Umbilical cord (tissue), 2 donors: Measurements from ENCODE around the gene OR51S1. TPM values are rescaled to one million over a fixed set of nuclear protein-coding genes. Genes with fewer than 3 reads are reported as not detected.
"Not testable (repeated sequence)": the region's sequence is repeated elsewhere in the genome, so short reads cannot be mapped to it uniquely, and the experiment has no call there.

ENCODE experiments used
- DNase-seq: peaks from one replicate; pipeline ENCODE4 v3.0.0-alpha.2; 2015; ENCODE audit warnings: low spot score
- total RNA-seq: library from RNA; depleted of rRNA; stranded (reverse); fragments of >200 nt; gene quantifications from one replicate; pipeline ENCODE4 v1.2.3, GENCODE V29; 2014; ENCODE audit warnings: low replicate concordance; ENCODE audit not compliant: insufficient read depth

OR51S1 gene
- total RNA-seq, 1 donor from 2014 or later = 2.9 TPM

GRCh38 chr11:4808476-4808875 lies 40.5 kb downstream of the OR51S1 start:
- DNase-seq = peak; percentile 38

GRCh38 chr11:4804280-4804679 lies 44.7 kb downstream of the OR51S1 start, which contains the start of gene OR52R1:
TSS of gene OR52R1 (minus strand) at chr11:4804380. CDS start at chr11:4804380, 0 bp downstream.
- DNase-seq = no peak

- DNase-seq = not testable (repeated sequence)
Measured at GRCh38 chr11:4801316-4801715, 47.7 kb downstream of the OR51S1 start.

- no peak for DNase-seq
Measured at GRCh38 chr11:4798427-4799183, 50.4 kb downstream of the OR51S1 start.

Other genes starting within 250 kb of the OR51S1 start
- 12.5 TPM for gene TRIM68, start 241.0 kb downstream of the OR51S1 start, total RNA-seq
- 3.1 TPM for gene OR51D1, start 211.7 kb downstream of the OR51S1 start, total RNA-seq
- 2.4 TPM for gene OR51E1, start 205.2 kb downstream of the OR51S1 start, total RNA-seq
- gene OR51E2, start 151.4 kb downstream of the OR51S1 start, total RNA-seq = 6.0 TPM
- not detected for gene MMP26, start 144.4 kb downstream of the OR51S1 start, total RNA-seq
- not detected for gene OR51F1, start 79.3 kb downstream of the OR51S1 start, total RNA-seq
- gene OR52R1, start 44.8 kb downstream of the OR51S1 start, total RNA-seq = not detected
- gene OR51F2, start 27.9 kb downstream of the OR51S1 start, total RNA-seq = 1.7 TPM
- 2.2 TPM for gene OR51T1, start 32.7 kb upstream of the OR51S1 start, total RNA-seq
- 3.4 TPM for gene OR51A7, start 54.6 kb upstream of the OR51S1 start, total RNA-seq
- 3.4 TPM for gene OR51G2, start 70.1 kb upstream of the OR51S1 start, total RNA-seq
- gene OR51G1, start 75.1 kb upstream of the OR51S1 start, total RNA-seq = not detected
- gene OR51A4, start 98.4 kb upstream of the OR51S1 start, total RNA-seq = 9.9 TPM
- 0.96 TPM for gene OR51A2, start 106.5 kb upstream of the OR51S1 start, total RNA-seq
- 5.5 TPM for gene OR51L1, start 145.6 kb upstream of the OR51S1 start, total RNA-seq
- gene OR52J3, start 197.3 kb upstream of the OR51S1 start, total RNA-seq = 1.2 TPM
- gene OR52E2, start 210.4 kb upstream of the OR51S1 start, total RNA-seq = 0.96 TPM
- gene OR52E1, start 220.4 kb upstream of the OR51S1 start, total RNA-seq = not detected